GM12872 (cell line): ENCODE measurements around the gene ZNF420.

Experiments used
- TF ChIP-seq, protein P1 (sequence below): IDR thresholded peaks from 3 replicates; pipeline ENCODE4 v1.5.1; 2011; ENCODE audit warnings: low read depth, mild to moderate bottlenecking, low read length, moderate library complexity; ENCODE audit not compliant: insufficient read depth

ZNF420 gene

GRCh38 chr19:37077934-37078716 lies at the start of gene ZNF420:
Gene ZNF420, plus strand, starts transcription at chr19:37078433. Its CDS starts 10,686 bp downstream, at chr19:37089119.
- TF ChIP-seq, protein P1, sequence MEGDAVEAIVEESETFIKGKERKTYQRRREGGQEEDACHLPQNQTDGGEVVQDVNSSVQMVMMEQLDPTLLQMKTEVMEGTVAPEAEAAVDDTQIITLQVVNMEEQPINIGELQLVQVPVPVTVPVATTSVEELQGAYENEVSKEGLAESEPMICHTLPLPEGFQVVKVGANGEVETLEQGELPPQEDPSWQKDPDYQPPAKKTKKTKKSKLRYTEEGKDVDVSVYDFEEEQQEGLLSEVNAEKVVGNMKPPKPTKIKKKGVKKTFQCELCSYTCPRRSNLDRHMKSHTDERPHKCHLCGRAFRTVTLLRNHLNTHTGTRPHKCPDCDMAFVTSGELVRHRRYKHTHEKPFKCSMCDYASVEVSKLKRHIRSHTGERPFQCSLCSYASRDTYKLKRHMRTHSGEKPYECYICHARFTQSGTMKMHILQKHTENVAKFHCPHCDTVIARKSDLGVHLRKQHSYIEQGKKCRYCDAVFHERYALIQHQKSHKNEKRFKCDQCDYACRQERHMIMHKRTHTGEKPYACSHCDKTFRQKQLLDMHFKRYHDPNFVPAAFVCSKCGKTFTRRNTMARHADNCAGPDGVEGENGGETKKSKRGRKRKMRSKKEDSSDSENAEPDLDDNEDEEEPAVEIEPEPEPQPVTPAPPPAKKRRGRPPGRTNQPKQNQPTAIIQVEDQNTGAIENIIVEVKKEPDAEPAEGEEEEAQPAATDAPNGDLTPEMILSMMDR = no peak

GRCh38 chr19:37045140-37045539 lies 33.1 kb upstream of the ZNF420 start:
- TF ChIP-seq, protein P1 = no peak

GRCh38 chr19:37055330-37055729 lies 22.9 kb upstream of the ZNF420 start:
- TF ChIP-seq, protein P1 = no peak

GRCh38 chr19:37056776-37057175 lies 21.5 kb upstream of the ZNF420 start:
- TF ChIP-seq, protein P1 = no peak

GRCh38 chr19:37059142-37059541 lies 19.1 kb upstream of the ZNF420 start:
- TF ChIP-seq, protein P1 = no peak

GRCh38 chr19:37074111-37074510 lies 4.1 kb upstream of the ZNF420 start:
- TF ChIP-seq, protein P1 = no peak

GRCh38 chr19:37074819-37075362 lies 3.3 kb upstream of the ZNF420 start:
- TF ChIP-seq, protein P1 = no peak
